Activated CD4-positive, alpha-beta T cell treated with anti-CD3 and anti-CD28 coated beads, Interleukin-2, amount 10 ng/mL, durations not matched to agents 24 days and 14 days (primary cell): Measurements from ENCODE around the gene CD46. TPM values are rescaled to one million over a fixed set of nuclear protein-coding genes. Genes with fewer than 3 reads are reported as not detected.

Experiments
- DNase-seq: peaks from one replicate; pipeline ENCODE4 v3.0.0; 2022
- H3K27ac Mint-ChIP-seq: one replicate; pipeline ENCODE4 v1.8.0; 2022; ENCODE audit warnings: mild to moderate bottlenecking, mixed read lengths
- H3K27me3 Mint-ChIP-seq: one replicate; pipeline ENCODE4 v1.8.0; 2022; ENCODE audit warnings: mixed read lengths
- H3K36me3 Mint-ChIP-seq: one replicate; pipeline ENCODE4 v1.8.0; 2022; ENCODE audit warnings: low read depth, mild to moderate bottlenecking, mixed read lengths
- H3K4me1 Mint-ChIP-seq: one replicate; pipeline ENCODE4 v1.8.0; 2021; ENCODE audit warnings: mixed read lengths
- H3K4me3 Mint-ChIP-seq: one replicate; pipeline ENCODE4 v1.8.0; 2022; ENCODE audit warnings: mild to moderate bottlenecking, moderate library complexity, mixed read lengths
- H3K9me3 Mint-ChIP-seq: one replicate; pipeline ENCODE4 v1.8.0; 2021; ENCODE audit warnings: mixed read lengths
- intact Hi-C: fragments of 100-400 bp; cut with micrococcal nuclease; formaldehyde crosslinking; loops from one replicate; pipeline ENCODE4 v1.15.1; 2023
- total RNA-seq: library from RNA; stranded (reverse); gene quantifications from 2 replicates; pipeline ENCODE4 v1.2.3, GENCODE V29; 2022

CD46 gene
- total RNA-seq, 1 donor from 2014 or later = 96.3 TPM

DNA sequence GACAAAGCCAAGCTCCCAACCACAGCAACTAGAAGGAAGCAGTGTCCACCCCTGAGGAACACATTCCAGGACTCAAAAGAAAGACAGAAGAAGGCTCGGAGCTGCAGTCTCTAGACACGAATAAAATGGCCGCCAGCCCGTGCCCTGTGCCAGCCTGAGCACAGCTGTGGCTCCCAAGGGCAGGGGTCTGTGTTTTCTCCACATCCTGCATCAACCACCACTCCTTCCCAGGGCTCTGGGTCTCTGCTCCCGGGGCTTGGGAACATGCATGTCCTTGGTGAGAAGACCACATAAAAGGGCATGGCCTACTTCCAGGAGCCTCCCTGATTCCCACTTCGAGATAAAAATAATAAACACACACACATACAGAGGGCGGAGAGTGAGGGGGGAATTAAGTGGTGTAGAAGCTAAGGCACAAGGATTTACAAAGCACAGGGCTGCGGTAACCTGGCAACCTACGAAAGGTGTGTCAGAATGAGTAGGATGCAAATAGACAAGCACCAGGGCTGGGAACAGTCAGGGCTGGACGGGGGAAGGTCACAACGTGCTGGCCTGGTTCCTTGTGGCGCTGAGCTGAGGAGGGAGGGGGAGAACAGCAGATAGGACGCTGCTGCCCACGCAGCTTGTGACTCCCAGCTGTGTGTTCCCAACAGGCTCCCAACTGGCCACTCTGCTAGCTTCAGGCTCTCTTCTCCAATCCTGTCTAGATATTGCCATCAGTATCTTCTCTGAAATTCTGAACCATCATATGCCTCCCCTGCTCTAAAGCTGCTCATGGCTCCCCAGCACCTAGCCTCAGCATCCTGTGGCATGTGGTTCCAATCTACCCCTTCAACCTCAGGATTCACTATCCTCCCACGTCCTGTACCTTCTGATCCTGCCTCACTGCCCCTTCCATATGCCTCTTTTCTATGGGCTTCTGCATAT lies 86.6 kb downstream of the CD46 start:
- H3K4me1 Mint-ChIP-seq = peaks cover 46% of the 10 kb centered on the region

DNA sequence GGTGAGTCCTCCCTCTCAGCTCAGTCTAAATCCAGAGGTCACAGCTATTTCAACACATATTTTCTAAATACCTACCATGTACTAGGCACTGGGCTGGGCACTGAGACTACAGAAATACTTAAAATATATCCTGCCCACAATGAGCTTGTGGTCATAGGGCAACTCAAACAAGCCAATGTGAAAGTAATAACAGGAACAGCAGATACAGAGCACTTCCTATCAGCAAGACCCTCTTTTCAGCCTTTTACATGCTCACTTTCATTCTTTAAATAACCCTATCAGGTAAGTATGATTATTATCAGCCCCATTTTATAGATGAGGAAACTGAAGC lies 87.2 kb downstream of the CD46 start:
- no peaks in the 10 kb centered on the region for H3K9me3 Mint-ChIP-seq
- peaks cover 35% of the 10 kb centered on the region for H3K36me3 Mint-ChIP-seq
- peaks cover 44% of the 10 kb centered on the region for H3K4me1 Mint-ChIP-seq
- DNase-seq = no peak
- intact Hi-C loops = no loop called here
- no peak overlapping the region for H3K4me3 Mint-ChIP-seq
- H3K27me3 Mint-ChIP-seq = no peaks in the 10 kb centered on the region
- peak overlapping the region; percentile 13 for H3K27ac Mint-ChIP-seq

More for the DNA sequence above, 86.6 kb downstream of the CD46 start:
- Mint-ChIP-seq H3K36me3 (peaks cover 34% of the 10 kb centered on the region), H3K4me3 (no peak overlapping the region), H3K27me3 (no peaks in the 10 kb centered on the region), H3K27ac (peak overlapping the region; percentile 13), H3K9me3 (no peaks in the 10 kb centered on the region)
- intact Hi-C loops = no loop called here
- DNase-seq = no peak

DNA sequence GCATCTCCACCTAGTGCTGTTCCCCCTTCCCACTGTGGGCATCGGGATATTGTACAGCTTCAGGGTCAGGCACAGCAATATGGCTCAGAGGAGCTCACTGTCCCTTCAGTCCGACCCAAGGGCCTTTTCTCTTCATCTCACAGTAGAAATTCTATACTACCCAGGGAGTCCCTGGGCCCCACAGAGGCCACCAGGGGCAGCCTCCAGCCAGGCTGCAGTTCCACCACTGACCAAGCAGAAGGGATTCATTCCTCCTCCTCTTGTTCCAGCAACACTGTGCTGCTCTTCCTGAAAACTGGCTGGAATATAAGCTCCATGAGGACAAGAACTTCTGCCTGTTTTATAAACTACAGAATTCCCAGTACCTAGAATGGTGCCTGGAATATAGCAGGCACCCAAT lies 88.5 kb downstream of the CD46 start:
- H3K4me3 Mint-ChIP-seq = no peak overlapping the region
- no peak overlapping the region for H3K27ac Mint-ChIP-seq
- intact Hi-C loops = no loop called here
- H3K4me1 Mint-ChIP-seq = peaks cover 35% of the 10 kb centered on the region
- DNase-seq = no peak
- peaks cover 32% of the 10 kb centered on the region for H3K36me3 Mint-ChIP-seq
- no peaks in the 10 kb centered on the region for H3K9me3 Mint-ChIP-seq
- no peaks in the 10 kb centered on the region for H3K27me3 Mint-ChIP-seq

DNA sequence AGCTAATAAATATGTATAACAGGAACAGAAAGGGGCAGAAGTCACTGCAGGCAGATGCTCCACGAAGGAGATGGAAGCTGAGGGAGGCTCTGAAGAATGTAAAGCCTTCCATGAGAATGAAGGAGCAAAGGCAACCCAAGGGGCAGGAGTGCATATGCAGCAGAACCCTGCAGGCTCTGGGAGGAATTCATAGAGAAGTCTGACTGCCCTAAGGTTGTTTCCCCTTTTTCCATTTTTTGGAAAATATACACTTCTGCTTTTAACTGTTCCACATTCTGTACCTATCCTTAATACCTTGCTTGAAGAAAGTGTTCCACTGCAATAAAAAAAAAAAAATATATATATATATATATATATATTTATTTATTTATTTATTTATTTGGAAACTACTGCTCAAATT lies 89.4 kb downstream of the CD46 start:
- Mint-ChIP-seq H3K27me3 (no peaks in the 10 kb centered on the region), H3K27ac (no peak overlapping the region), H3K9me3 (no peaks in the 10 kb centered on the region), H3K4me1 (peaks cover 32% of the 10 kb centered on the region), H3K36me3 (peaks cover 33% of the 10 kb centered on the region), H3K4me3 (no peak overlapping the region)
- no peak for DNase-seq
- intact Hi-C loops = no loop called here

DNA sequence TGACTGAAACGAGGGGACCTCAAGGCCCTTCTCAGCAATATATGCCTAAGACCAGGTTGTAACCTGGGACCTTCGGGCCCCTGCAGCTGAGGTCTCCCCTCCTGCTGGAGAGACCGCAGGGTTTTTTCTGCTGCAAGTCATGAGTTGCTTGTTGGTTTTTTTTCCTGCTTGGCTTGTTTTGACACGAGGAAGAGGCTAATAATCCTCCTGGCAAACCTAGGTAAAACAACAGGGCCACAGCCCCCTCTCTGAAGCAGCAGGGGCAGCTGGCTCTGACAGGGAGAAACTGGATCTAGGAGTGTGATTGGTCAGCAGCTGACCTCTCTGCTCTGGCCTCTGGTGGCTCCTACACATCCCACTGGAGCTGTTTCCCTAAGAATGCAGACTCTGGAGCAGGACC lies 90.0 kb downstream of the CD46 start:
- H3K4me1 Mint-ChIP-seq = peaks cover 34% of the 10 kb centered on the region
- DNase-seq = no peak
- H3K4me3 Mint-ChIP-seq = no peak overlapping the region
- H3K9me3 Mint-ChIP-seq = no peaks in the 10 kb centered on the region
- H3K27ac Mint-ChIP-seq = no peak overlapping the region
- intact Hi-C loops = no loop called here
- peaks cover 33% of the 10 kb centered on the region for H3K36me3 Mint-ChIP-seq
- H3K27me3 Mint-ChIP-seq = no peaks in the 10 kb centered on the region

DNA sequence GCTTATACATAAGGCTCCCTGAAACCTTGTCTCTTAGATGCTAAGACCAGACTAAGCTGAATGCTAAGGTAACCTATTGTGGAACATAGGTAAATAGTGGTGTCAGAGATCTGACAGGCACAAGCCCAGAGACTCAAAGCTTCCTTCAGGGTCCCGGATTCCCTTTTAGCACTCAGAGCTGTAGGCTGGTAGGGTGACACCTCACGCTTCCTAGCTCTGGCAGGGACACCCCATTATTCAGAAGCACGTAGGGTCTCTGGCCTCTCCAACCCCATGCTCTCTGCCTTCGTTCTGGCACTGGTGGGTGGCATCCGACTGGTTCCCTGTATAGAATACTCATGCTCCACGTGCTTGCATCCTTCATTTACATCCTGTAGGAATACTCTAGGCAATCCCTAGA lies 90.7 kb downstream of the CD46 start:
- Mint-ChIP-seq H3K27me3 (no peaks in the 10 kb centered on the region), H3K4me1 (peaks cover 34% of the 10 kb centered on the region), H3K36me3 (peaks cover 36% of the 10 kb centered on the region), H3K27ac (no peak overlapping the region), H3K9me3 (no peaks in the 10 kb centered on the region), H3K4me3 (no peak overlapping the region)
- intact Hi-C loops = no loop called here
- DNase-seq = no peak

DNA sequence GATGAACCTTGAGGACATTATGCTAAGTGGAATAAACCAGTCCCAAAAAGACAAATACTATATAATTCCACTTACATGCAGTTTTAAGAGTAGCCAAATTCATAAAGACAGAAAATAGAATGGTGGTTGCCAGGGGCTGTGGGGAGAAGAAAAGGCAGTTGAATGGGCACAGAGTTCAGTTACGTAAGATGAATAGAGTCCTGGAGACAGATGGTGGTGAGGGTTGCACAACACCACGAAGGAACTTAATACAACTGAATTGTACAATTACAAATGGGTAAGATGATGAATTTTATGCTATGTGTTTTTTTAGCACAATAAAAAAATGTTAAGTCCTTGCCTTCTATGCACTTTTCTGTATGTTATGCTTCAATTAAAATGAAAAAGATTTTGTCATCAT lies 92.5 kb downstream of the CD46 start:
- Mint-ChIP-seq H3K4me1 (peaks cover 38% of the 10 kb centered on the region), H3K36me3 (peaks cover 35% of the 10 kb centered on the region), H3K4me3 (no peak overlapping the region), H3K9me3 (no peaks in the 10 kb centered on the region), H3K27ac (no peak overlapping the region), H3K27me3 (no peaks in the 10 kb centered on the region)
- intact Hi-C loops = no loop called here
- DNase-seq = no peak

Other genes starting within 250 kb of the CD46 start
- gene CR1L, start 106.9 kb upstream of the CD46 start, total RNA-seq = not detected in 2 replicates
- gene CD34, start 159.1 kb downstream of the CD46 start, total RNA-seq = not detected in 2 replicates